Measurements from ENCODE around the gene USP25. TPM values are rescaled to one million over a fixed set of nuclear protein-coding genes. Genes with fewer than 3 reads are reported as not detected.

The USP25 gene
- total RNA-seq, 2 donors from 2014 or later = 44.2 to 48.6 TPM

DNA sequence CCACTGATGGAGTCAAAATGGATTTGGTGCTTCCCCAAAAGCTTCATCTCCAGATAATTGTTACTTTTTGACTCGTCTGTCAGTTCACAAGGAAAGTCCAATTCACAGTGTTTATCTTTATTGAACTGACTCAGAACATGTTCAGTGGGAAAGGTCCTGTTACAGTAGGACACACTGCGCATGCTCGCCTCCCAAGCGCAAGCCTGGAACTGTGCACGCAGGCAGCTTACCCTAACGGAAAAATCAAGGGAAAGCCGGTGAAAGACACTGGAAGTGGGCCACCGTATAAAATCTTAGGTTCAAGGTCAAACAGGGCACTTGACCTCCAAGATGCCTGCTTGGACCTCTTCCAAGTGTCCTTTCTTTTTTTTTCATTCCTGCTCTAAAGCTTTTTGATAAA lies 174.6 kb downstream of the USP25 start:
- intact Hi-C loops (cut with DNase I) = no loop called here
- DNase-seq (ENCODE audit: low spot score) = no peak

DNA sequence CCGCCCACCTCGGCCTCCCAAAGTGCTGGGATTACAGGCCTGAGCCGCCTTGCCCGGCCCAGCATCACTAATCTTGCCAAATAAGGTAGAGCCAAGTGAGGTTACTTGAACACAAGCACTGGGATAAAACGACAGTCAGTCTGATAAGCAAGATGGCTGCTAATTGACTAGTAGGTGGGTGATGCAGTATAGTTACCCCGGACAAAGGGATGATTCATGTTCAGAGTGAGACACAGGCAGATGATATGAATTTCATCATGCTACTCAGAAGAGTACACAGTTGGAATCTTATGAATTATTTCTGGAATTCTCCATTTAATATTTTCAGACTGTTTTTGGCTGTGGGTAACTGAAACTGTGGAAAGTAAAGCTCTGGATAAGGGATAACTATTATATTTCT lies 178.4 kb downstream of the USP25 start:
- intact Hi-C loops (cut with DNase I) = no loop called here
- no peak for DNase-seq (ENCODE audit: low spot score)

DNA sequence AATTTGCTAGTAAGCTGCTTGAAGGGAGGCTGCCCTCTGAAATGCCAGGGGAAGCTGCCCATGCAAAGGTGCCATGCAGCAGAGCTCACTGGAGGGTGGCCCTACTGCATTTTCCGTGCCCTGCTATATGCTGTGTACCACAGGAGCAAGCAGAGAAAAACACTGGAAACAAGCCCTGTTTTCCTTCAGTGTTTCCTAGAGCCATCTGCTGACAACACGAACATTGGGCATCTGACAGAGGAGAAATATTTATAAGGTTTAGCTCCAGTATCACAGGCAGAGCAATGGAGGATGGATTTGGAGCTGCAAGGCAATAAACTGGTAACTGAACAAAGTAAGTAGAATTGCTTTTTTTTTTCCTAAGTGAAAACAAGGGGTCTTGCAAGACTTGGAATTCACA lies 198.4 kb downstream of the USP25 start:
- intact Hi-C loops (cut with DNase I) = no loop called here
- DNase-seq (ENCODE audit: low spot score) = no peak

DNA sequence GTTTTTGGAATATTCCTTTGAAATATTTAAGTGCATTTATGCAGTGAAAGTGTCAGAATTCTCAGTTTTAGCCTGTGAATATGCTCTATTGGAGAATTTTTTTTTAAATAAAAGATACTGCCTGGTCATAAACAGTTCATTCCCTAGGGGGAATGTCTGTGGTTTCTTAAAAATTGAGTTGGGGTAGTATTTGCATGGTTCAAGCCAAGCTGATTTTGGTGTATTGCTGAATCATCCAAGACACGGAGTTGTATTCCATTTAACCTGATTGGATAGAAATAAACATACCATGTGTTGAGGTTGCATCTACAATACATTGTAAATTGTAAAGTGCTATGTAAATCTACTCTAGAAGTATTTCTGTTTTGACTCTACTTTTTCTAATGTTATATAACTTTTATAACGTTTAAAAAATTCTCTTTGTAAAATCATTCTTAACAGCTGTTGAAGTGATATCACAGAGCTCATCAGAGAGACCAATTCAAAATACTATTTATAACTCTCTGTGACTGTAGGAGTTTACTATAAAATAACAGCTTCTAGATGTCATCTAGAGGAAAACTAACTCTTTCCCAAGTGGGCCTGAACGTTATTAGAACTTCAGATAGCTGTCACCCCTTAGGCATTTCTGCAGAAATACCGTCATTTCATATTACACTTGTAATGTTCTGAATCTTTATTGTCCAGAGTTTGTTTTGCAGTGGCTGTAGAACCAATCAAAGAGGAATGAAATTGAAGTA lies 199.1 kb downstream of the USP25 start:
- intact Hi-C loops (cut with DNase I) = no loop called here
- DNase-seq (ENCODE audit: low spot score) = no peak

DNA sequence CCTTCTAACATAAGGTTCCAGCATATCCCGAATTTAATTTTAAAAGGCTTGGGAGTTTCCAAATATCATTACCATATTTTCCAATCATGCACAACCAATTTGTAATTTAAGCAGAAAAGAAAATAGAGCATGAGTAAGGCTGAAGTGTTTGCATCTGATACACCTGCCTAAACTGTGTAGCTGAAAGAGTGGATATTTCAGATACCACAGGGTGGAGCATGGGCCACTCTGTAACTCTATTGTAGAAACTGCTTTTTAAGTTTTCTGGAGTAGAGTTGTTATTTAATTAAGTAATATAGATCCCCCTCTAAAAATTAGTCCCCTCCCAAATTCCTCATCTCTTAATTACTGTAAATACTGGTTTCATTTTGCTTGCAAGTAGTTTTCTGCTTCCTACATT lies 199.8 kb downstream of the USP25 start:
- no peak for DNase-seq (ENCODE audit: low spot score)

More for the DNA sequence above, 199.8 kb downstream of the USP25 start:
- intact Hi-C loops (cut with DNase I) = no loop called here
